ENCODE results near the gene PRXL2C. TPM values are rescaled to one million over a fixed set of nuclear protein-coding genes. Genes with fewer than 3 reads are reported as not detected.

The PRXL2C gene
- total and polyA plus RNA-seq, 2 of the 13 experiments (the other 11 are each of a cell fraction or from before 2014, with no cell fraction given) = 11.0 to 13.2 TPM

- TF ChIP-seq, protein P1, sequence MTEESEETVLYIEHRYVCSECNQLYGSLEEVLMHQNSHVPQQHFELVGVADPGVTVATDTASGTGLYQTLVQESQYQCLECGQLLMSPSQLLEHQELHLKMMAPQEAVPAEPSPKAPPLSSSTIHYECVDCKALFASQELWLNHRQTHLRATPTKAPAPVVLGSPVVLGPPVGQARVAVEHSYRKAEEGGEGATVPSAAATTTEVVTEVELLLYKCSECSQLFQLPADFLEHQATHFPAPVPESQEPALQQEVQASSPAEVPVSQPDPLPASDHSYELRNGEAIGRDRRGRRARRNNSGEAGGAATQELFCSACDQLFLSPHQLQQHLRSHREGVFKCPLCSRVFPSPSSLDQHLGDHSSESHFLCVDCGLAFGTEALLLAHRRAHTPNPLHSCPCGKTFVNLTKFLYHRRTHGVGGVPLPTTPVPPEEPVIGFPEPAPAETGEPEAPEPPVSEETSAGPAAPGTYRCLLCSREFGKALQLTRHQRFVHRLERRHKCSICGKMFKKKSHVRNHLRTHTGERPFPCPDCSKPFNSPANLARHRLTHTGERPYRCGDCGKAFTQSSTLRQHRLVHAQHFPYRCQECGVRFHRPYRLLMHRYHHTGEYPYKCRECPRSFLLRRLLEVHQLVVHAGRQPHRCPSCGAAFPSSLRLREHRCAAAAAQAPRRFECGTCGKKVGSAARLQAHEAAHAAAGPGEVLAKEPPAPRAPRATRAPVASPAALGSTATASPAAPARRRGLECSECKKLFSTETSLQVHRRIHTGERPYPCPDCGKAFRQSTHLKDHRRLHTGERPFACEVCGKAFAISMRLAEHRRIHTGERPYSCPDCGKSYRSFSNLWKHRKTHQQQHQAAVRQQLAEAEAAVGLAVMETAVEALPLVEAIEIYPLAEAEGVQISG (CRISPR knock-in tag; IDR thresholded peaks at IDR 0.05) = no peak
- TF ChIP-seq POLR2G (IDR thresholded peaks at IDR 0.05; ENCODE audit: low read depth, low read length) = no peak
- TF ChIP-seq, protein P2, sequence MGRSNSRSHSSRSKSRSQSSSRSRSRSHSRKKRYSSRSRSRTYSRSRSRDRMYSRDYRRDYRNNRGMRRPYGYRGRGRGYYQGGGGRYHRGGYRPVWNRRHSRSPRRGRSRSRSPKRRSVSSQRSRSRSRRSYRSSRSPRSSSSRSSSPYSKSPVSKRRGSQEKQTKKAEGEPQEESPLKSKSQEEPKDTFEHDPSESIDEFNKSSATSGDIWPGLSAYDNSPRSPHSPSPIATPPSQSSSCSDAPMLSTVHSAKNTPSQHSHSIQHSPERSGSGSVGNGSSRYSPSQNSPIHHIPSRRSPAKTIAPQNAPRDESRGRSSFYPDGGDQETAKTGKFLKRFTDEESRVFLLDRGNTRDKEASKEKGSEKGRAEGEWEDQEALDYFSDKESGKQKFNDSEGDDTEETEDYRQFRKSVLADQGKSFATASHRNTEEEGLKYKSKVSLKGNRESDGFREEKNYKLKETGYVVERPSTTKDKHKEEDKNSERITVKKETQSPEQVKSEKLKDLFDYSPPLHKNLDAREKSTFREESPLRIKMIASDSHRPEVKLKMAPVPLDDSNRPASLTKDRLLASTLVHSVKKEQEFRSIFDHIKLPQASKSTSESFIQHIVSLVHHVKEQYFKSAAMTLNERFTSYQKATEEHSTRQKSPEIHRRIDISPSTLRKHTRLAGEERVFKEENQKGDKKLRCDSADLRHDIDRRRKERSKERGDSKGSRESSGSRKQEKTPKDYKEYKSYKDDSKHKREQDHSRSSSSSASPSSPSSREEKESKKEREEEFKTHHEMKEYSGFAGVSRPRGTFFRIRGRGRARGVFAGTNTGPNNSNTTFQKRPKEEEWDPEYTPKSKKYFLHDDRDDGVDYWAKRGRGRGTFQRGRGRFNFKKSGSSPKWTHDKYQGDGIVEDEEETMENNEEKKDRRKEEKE (IDR thresholded peaks at IDR 0.05) = no peak
- no peak for TF ChIP-seq TAF1 (CRISPR knock-in tag; IDR thresholded peaks at IDR 0.05)
- TF ChIP-seq HOXA7 (CRISPR knock-in tag; IDR thresholded peaks at IDR 0.05) = no peak
- no peak for TF ChIP-seq ZNF292 (CRISPR knock-in tag; IDR thresholded peaks at IDR 0.05; ENCODE audit: borderline replicate concordance, low read depth)
- TF ChIP-seq HNF4A (CRISPR knock-in tag; IDR thresholded peaks at IDR 0.05) = no peak
These were observed 3.5 kb downstream of the PRXL2C start (continued) for GRCh38 chr9:96651626-96652025.
